Mammary epithelial cell (primary cell): ENCODE measurements around the gene MRO.

Experiments
- EZH2 ChIP-seq: IDR thresholded peaks from 2 replicates; pipeline ENCODE4 v1.6.1; 2012; ENCODE audit warnings: low read length, inconsistent platforms, borderline replicate concordance
- TF ChIP-seq, protein P1 (sequence below), 2 donors: IDR thresholded peaks in 1 of 2; conservative IDR thresholded peaks in 1 of 2; 2 replicates each; pipeline ENCODE4 v1.5.1; 2011 to 2012; ENCODE audit warnings: inconsistent platforms in 2 of 2, low read length in 2 of 2, mild to moderate bottlenecking in 2 of 2, control low read depth in 1 of 2, low read depth in 1 of 2; ENCODE audit not compliant: insufficient read depth in 1 of 2; ENCODE audit errors: extremely low read depth in 1 of 2

DNA sequence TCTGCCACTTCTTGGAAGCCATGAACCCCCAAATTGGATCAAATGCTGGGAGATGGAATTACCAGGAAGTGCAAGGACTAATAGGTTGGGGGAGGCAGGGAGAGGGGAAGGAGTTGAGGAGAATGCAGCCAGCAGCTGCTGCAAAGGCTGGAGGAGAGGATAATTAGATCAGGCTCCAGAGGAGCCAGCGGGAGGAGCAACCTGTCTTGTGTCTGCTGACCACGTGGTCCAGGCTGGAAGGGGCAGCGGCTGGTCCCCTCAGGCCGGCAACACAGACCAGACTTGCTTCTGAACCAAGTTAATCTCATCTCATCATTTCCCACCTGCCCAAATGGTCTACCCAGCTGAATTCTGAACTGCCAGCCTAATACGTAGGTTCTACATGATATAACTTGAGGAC is 68.3 kb downstream of the MRO start:
- TF ChIP-seq, protein P1, sequence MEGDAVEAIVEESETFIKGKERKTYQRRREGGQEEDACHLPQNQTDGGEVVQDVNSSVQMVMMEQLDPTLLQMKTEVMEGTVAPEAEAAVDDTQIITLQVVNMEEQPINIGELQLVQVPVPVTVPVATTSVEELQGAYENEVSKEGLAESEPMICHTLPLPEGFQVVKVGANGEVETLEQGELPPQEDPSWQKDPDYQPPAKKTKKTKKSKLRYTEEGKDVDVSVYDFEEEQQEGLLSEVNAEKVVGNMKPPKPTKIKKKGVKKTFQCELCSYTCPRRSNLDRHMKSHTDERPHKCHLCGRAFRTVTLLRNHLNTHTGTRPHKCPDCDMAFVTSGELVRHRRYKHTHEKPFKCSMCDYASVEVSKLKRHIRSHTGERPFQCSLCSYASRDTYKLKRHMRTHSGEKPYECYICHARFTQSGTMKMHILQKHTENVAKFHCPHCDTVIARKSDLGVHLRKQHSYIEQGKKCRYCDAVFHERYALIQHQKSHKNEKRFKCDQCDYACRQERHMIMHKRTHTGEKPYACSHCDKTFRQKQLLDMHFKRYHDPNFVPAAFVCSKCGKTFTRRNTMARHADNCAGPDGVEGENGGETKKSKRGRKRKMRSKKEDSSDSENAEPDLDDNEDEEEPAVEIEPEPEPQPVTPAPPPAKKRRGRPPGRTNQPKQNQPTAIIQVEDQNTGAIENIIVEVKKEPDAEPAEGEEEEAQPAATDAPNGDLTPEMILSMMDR (conservative IDR thresholded peaks at IDR 0.05 in 1 of 2, IDR thresholded peaks at IDR 0.05 in 1 of 2; ENCODE audit: extremely low read depth in 1 of 2, insufficient read depth in 1 of 2, low read depth in 1 of 2, low read length in 2 of 2): no peak
- no peak for TF ChIP-seq EZH2
